ENCODE measurements around the gene SLC23A3. TPM values are rescaled to one million over a fixed set of nuclear protein-coding genes. Genes with fewer than 3 reads are reported as not detected.

Gene SLC23A3
- polyA plus RNA-seq, 1 donor: 1.3 TPM

DNA sequence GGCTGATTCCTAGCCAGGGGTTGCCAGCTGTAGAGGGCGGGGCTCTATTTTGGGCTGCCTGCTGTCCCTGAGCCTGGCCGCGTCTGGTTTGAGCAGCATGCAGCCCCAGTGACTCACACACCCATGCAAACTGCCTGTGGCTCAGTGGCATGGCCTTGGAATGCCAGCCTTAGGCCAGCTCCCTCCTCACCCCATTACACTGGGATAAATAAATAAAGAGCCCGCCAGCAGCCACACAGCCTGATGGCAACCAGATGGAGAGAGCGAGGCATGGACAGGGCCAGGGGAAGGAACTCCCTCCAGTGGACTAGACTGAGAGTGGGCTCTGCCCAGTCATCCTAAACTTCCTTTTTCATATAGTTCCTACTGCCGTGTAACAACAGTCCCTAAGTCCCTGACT lies 27.5 kb downstream of the SLC23A3 start:
- no peak for DNase-seq (ENCODE audit: low read depth)

- no peak for DNase-seq (ENCODE audit: low read depth)
These were observed 29.1 kb downstream of the SLC23A3 start for GRCh38 chr2:219140722-219141121.

GRCh38 chr2:219133976-219134375 lies 35.9 kb downstream of the SLC23A3 start:
- DNase-seq (ENCODE audit: low read depth): no peak

- DNase-seq (ENCODE audit: low read depth): no peak
These were observed 38.1 kb downstream of the SLC23A3 start for GRCh38 chr2:219131744-219132143.

DNA sequence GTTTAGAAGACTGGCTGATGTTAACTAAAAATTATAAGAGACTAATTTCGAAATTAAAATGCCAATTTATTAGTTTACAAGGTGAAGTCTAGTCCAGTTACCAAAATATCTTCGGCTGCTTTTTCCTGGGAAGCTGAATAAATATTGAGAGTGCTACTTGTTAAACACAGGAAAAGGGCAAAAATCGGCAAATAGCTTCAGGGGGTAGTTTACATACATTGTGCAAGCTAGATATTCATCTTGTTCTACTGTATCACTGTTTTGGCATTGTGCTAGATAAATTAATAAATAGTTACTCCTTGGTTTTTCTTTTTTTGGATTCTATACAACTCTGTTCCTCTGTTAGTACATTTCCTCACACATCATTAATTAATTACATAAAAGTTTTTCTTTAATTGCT lies 38.5 kb downstream of the SLC23A3 start:
- no peak for DNase-seq (ENCODE audit: low read depth)

DNA sequence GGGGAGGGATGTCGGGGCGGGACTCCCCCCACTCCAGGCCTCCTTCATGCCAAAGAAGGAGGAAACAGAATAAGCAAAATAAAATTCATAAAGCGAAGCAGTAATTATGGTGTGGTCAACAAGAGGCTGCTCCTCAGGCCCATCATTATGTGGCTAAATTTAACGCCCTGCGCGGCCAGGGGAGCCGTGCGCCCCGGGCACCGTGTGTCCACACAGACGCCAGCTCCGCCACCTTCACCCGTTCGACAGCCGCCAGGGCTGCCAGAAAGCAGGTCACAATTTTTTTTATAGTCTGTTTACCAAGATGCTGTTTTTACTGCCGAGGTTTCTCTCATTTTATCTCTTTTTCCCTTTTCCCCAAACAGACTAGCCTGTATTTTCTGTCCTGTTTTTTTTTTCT lies 40.2 kb downstream of the SLC23A3 start:
- DNase-seq (ENCODE audit: low read depth): no peak

DNA sequence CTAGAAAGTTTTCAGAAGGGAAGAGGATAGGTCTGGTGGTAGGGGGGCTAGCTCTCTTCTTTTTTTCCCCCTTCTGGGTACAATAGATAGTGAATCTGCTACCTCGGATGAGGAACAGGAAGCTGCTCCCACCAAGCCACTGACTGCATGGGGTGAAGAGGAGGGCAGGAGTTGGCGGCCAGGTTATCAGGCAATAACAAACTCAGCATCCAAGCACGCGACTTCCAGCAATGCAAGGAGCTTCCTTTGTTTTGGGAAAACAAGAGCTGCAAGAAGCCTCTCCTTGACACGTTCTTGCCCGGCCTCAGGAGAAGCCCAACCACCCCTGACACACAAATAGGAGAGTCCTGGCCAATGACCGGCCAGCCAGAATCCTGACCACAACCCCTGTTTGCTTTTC lies 41.4 kb downstream of the SLC23A3 start:
- no peak for DNase-seq (ENCODE audit: low read depth)

DNA sequence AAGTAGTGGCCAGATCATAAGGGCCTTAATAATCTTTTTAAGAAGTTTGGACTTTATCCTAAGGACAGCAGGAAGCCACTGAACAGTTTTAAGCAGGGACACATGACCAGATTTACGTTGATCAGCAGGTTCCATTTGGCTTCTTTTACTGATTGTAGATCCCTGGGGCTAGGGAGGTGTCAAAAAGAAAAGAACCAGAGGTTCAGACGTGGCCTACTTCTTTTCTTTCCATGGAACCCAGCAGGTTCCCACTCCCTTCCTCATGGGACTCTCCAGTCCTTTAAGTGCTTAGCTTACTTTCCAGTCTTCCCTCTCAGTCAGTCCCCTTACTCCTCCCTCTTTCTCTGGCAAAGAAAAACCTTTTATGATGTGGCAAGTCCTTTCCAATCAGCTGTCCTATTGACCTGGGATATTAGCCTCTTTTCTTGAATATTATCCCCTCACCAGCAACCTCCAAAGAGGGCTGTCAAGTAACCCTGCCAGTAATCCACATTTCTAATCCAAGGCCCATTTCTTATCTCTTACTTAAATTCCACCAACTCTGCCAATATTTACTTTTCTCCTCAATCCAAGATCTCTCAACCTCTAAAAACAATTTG lies 42.7 kb downstream of the SLC23A3 start:
- DNase-seq (ENCODE audit: low read depth): no peak

DNA sequence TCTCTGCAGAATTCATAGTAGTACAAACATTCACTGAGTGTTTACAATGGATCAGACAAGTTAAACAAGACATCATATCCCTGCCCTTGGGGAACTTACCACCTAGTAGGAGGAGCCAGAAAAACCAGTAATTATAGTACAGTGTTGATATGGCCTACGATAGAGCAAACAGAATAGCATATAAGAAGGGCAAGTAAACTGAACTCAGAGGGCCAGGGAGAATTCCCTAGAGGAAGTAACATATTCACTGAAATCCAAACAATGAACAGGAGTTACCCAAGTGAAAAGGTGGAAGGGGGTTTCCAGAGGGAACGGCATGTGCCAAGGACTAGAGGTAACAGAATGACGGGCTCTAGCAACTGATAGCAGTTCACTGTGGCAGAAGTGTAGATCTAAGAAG lies 43.3 kb downstream of the SLC23A3 start:
- no peak for DNase-seq (ENCODE audit: low read depth)

DNA sequence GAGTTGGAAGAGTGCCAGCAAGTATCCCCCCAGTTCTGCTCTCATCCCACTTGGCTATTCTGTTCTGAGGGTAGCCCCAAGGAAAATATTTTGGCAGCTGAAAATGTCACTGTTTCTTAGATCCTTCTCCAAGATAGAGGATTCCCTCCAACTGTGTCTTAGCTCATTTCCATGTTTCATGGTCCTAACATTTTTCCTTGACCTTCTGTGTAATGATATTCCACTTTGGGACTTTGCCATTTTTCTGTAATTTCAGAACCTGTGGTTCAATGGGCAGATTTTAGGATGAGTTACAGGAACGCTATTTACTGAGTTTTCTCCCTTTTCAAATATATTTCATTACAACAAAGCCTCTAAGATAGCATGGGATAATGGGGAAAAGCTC lies 44.0 kb downstream of the SLC23A3 start:
- no peak for DNase-seq (ENCODE audit: low read depth)

DNA sequence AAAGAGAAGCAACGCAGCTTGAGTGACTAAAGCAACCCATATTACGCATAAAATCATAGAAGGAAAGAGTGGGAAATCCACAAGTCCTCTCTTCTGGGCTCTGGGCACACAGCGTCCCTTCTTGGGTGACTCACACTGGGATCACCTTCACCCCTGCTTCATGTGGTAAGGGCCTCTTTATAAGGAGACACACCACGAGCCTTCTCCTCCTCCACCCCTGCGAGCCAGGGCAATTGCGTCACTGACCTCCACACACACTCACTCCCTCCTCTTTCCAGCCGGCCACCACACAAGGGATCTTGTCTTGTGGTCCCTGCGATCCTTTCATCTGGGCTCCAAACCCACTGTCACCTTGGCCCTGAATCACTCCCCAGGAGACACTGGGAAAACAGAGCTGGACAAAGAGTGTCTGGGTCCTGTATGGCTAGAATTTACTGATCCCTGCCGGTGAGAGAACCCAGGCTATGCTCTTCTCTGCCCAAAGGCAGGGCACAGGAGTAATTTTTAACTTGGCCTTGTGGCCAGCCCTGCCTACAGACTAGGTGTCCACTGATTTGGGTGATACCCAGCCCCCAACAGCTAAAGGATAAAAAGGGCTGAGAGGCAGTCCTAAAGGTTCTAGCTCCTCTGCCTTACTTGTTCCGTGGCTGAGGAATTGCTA lies 44.5 kb downstream of the SLC23A3 start:
- no peak for DNase-seq (ENCODE audit: low read depth)

DNA sequence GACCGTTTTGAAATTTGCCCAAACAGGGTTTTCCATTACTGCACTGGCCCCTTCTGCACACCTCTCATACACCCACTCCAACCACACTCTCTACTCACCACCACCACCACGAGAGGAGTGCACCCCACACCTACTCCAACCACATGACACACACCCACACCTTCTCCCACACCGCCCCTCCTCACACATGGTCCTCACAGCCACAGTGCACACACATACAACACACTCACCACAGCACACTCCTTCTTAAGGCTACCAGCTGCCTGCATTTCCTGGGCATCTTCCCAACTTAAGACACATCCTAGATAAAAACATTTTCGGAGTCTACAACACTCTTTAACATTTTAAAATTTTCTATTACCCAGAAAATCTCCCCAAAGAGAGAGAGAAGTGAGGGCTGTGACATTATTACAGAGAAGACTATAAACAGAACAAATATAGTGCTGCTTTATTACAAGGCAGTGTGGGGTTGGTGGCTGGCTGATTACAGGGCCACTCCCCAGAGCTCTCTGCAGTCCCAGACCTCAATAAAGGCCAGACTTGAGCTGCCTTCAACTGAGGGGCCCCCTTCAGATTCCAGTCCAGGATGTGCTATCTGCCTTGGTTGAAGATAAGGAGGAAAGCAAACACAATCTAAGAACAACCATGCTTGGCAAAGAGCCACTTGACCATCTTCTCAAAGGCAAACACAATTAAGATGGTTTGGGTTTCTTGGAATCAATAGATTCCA lies 45.3 kb downstream of the SLC23A3 start:
- DNase-seq (ENCODE audit: low read depth): no peak

DNA sequence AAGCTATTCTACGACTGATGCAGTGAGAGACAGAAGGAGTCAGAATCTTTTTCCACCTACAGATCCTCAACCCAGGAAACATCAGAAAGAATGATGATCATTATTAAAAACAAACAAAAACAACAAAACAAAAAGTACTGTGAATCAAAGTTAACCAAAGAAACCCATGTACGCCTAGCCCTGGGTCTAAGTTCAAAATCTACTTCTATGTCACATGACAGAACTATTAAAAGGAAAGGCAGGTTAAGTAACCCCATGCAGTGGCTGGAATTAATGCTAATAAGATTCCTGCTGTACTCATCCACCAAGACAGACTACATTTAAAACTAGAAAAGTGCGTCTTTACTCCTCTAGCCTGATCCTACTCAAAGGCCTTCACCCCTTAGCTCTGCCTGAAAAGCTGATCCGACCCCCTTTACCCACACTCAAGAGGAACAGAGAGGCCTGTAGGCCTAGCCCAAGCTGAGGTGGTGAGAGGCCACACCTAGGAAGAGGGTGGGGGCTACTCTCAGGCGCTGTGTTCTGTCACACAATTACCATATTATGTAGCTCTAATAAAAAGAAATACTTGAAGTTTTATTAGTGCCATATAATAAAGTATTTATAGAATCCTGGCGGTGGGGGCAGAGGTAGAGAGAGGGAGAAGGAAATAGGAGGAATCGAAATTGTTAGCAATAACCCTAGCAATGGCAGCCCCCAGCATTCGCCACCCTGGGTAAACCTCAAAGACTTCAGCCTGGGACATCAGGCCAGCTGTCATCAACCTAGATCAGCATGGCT lies 46.3 kb downstream of the SLC23A3 start:
- DNase-seq (ENCODE audit: low read depth): no peak

- DNase-seq (ENCODE audit: low read depth): no peak
These were observed 47.4 kb downstream of the SLC23A3 start for GRCh38 chr2:219122202-219122980.

DNA sequence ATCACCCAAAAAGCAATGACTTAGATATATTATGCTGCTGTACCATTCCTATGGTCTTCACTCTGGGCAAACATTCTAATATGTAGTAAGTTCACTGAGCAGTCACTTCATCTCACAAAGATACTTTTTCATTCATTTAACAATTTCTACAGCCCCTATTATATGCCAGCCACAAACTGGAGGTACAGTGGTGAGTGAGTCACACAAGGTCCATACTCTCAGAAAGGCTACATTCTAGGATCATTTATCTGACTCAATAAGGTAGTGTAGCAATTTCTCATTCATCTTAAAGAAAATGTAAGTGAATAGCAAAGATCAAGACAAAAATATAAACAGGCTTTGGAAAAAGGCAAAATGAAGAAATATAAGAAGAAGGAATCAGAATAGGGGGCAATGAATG lies 49.7 kb downstream of the SLC23A3 start:
- no peak for DNase-seq (ENCODE audit: low read depth)

- peak; percentile 16 for DNase-seq (ENCODE audit: low read depth)
These were observed 50.3 kb downstream of the SLC23A3 start for GRCh38 chr2:219119422-219120043.

DNA sequence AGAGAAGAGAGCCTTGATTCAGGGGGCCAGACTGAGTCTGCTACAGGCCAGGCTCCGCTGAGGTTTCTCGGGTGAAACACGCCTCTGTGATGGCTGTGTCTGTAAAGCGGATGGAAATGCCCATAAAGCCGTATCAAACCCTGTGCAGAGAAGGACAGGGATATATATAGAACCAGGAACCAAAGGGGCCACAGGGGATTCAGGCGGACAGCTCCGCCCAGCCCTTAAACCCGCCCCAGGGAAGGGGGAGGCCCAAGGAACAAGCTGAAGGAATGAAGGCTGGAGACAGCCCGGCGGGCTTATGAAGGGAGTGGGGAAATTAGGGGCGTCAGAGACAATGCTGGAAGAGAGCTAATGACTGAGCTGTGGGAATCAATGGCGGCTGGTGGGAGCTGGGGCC lies 51.3 kb downstream of the SLC23A3 start:
- DNase-seq (ENCODE audit: low read depth): no peak

DNA sequence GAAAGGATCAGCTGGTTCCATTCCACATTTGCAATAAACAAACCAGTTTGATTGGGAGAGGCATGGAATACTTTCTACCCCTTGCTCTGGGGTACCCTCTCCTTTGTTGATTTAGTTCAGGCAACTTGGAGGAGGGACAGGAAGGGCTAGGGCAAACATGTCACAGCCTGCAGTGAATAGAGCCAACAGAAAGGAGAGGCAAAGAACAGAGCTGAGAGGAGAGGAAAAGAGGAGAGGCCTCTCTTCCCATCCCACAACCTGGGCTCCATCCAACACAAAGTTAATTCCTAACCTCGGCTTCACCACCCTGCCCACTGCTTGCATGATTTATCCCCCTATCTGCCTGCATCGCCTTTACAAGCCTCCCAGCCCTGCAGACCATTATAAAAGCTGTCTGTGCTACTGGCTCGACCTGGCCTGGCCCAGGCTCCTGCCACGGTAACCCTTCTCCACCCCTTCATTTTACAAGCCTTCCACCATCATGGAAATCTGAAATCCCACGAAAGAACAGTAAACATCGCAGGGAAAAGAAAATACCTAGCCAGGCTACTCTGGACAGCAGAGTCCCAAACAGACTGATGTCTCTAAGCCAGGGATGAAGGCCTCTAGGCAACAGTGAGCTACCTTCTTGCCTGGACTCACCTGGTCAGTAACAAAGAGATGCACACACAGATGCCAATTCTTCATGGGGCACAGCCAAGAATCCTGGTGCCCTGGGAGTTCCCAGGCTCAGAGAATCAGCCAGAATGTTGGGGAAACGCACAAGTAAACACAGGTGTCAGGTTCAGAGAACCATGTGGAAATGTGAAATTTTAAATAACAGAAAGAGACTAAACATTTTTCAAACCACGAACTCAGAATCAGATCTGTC lies 52.8 kb downstream of the SLC23A3 start:
- DNase-seq (ENCODE audit: low read depth): no peak

GRCh38 chr2:219112651-219113338 lies 57.0 kb downstream of the SLC23A3 start:
- no peak for DNase-seq (ENCODE audit: low read depth)

DNA sequence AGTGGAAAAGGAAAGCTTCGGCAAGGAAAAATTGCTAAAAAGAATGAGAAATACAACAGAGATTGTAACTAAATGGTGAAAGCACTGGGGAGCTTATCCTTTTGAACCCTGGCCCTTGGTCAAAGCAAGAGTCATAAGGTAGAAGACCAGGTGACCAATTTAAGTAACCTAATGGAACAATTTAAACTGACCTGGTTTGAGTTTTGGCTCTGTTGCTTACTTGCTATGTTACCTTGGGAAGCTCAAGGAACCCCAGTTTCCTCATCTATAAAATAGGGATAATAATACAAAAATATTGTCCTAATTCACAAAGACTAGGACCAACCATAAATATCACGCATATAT lies 57.8 kb downstream of the SLC23A3 start:
- no peak for DNase-seq (ENCODE audit: low read depth)

Measured in forelimb muscle (tissue), 1 donor.